ENCODE results near the gene LPP.

GRCh38 chr3:188719545-188719944, 565.6 kb downstream of the LPP start:
- TF ChIP-seq, protein P1, sequence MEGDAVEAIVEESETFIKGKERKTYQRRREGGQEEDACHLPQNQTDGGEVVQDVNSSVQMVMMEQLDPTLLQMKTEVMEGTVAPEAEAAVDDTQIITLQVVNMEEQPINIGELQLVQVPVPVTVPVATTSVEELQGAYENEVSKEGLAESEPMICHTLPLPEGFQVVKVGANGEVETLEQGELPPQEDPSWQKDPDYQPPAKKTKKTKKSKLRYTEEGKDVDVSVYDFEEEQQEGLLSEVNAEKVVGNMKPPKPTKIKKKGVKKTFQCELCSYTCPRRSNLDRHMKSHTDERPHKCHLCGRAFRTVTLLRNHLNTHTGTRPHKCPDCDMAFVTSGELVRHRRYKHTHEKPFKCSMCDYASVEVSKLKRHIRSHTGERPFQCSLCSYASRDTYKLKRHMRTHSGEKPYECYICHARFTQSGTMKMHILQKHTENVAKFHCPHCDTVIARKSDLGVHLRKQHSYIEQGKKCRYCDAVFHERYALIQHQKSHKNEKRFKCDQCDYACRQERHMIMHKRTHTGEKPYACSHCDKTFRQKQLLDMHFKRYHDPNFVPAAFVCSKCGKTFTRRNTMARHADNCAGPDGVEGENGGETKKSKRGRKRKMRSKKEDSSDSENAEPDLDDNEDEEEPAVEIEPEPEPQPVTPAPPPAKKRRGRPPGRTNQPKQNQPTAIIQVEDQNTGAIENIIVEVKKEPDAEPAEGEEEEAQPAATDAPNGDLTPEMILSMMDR (IDR thresholded peaks at IDR 0.05) = no peak
- TF ChIP-seq POLR2A (IDR thresholded peaks at IDR 0.05) (no peak), EP300 (IDR thresholded peaks at IDR 0.05) (no peak)

Measured in ovary (tissue), 3 donors.